ENCODE measurements around the gene PRR3. TPM values are rescaled to one million over a fixed set of nuclear protein-coding genes. Genes with fewer than 3 reads are reported as not detected.

Gene PRR3
- total and polyA plus RNA-seq, 8 donors = 0.89 to 10.7 (median 6.3) TPM; not detected in 2

DNA sequence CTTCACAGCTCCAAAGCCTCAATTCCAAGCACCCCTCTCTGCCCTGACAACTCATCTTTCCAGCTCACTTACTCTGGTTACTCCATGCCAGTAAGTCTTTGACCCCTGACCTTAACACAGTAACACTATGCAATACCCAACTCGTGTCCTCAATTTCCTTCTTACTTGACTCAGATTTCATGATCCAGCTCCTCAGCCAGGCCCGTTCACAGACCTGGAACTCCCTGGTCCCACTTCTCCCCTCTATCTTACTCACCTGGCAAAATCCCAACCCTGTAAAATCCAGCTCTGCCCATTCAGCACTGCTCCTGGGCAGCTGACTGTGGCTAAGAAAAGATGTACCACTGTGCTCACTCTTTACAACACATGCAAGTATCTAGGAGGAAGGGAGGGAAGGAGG is 8.7 kb upstream of the PRR3 start:
- Histone ChIP-seq H3K9me3 (no peaks in the 10 kb centered on the region), H3K4me3 (no peak overlapping the region), H3K27me3 (no peaks in the 10 kb centered on the region), H3K4me1 (peaks cover 0 to 7% (median 0%) of the 10 kb centered on the region in 4 donors), H3K27ac (no peak overlapping the region), H3K36me3 (peaks cover 40 to 86% (median 81%) of the 10 kb centered on the region in 4 donors)
- intact Hi-C loops (cut with DNase I; ENCODE audit: low total_unique reads) = loop anchor here (10.0 kb wide), 1 partner anchor 46 kb away; no protein-coding TSS in a partner anchor
- 60 to 79% (median 69%) methylated on average over 2 of the region's 2 CpGs for WGBS, 5 donors
- no peak for DNase-seq
- no peak for TF ChIP-seq POLR2A (IDR thresholded peaks at IDR 0.05)
- TF ChIP-seq EP300 (IDR thresholded peaks at IDR 0.05) = no peak
- TF ChIP-seq, protein P1, sequence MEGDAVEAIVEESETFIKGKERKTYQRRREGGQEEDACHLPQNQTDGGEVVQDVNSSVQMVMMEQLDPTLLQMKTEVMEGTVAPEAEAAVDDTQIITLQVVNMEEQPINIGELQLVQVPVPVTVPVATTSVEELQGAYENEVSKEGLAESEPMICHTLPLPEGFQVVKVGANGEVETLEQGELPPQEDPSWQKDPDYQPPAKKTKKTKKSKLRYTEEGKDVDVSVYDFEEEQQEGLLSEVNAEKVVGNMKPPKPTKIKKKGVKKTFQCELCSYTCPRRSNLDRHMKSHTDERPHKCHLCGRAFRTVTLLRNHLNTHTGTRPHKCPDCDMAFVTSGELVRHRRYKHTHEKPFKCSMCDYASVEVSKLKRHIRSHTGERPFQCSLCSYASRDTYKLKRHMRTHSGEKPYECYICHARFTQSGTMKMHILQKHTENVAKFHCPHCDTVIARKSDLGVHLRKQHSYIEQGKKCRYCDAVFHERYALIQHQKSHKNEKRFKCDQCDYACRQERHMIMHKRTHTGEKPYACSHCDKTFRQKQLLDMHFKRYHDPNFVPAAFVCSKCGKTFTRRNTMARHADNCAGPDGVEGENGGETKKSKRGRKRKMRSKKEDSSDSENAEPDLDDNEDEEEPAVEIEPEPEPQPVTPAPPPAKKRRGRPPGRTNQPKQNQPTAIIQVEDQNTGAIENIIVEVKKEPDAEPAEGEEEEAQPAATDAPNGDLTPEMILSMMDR (IDR thresholded peaks at IDR 0.05) = no peak
- no peak for TF ChIP-seq POLR2AphosphoS5 (IDR thresholded peaks at IDR 0.05)

DNA sequence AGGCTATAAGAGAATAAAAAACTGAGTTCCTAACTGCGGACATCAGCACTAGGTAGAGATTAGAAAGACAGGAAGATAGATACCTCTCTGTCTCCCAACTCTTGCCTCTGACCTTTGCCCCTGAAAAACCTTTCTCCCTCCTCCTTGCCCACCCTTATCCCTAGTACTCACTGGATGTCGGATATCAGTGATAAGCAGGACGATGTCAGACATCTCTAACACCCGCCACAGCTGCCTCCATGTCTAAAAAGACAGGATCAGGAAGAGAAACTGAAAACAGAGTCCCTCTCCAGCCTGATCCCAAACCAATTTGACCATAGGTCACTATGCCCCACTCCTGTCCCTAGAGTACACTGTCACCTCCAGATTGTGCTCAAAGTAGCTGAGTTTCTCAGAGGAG is 2.7 kb upstream of the PRR3 start:
- Histone ChIP-seq H3K27ac (peak overlapping the region in 3 of 5 donors; percentile 97 to 98 (median 98)), H3K27me3 (no peaks in the 10 kb centered on the region), H3K4me1 (peaks cover 17 to 36% (median 28%) of the 10 kb centered on the region in 4 donors), H3K4me3 (peak overlapping the region in 1 of 4 donors; percentile 94), H3K9me3 (no peaks in the 10 kb centered on the region), H3K36me3 (peaks cover 21 to 55% (median 50%) of the 10 kb centered on the region in 4 donors)
- no peak for TF ChIP-seq POLR2AphosphoS5 (IDR thresholded peaks at IDR 0.05)
- intact Hi-C loops (cut with DNase I; ENCODE audit: low total_unique reads) = no loop called here
- WGBS, 5 donors = 85 to 97% (median 92%) methylated on average over 4 of the region's 4 CpGs
- no peak for DNase-seq

DNA sequence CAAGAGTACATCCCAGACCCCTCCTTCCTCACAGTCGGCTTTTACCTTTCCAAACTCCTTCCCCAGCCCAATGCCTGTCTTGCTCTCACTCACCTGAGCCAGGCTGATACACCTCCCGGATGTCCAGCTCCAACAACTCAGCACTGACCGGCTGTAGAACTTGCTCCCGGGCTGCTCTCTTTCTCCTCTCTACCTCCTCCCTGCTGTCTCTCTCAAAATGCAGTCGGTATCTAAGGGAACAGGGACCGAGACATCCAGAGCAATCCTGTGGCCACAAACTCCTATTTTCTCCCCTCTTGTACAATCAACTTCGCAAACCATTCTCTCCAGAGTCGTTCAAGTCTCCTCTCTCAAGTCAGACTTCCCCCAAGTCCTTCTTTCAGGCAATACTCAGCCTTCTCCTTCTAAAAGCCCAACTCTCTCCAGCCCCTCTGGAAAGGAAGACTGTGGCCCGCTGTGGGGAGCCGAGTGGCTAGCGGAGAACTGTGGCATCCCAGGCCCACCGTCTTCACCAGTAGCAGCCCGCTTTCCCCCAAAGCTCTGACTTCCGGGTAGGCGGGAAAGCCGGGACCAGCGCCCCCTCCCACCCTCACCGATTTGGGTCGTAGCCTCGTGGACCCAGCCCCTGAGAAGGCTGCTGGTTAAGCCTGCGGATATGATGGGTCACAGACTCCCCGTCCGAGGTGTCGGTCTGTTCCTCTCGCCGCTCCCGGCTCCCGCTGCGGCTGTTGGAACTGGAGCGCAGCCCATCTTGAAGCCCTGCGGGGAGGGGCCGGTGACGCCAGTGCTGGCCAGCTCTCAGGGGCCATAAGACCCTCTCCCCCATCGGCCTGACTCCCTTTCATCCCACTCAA is 1.9 kb upstream of the PRR3 start:
- DNase-seq = peak; percentile 46 to 89
- peaks cover 17 to 36% (median 28%) of the 10 kb centered on the region in 4 donors for H3K4me1 ChIP-seq
- peaks cover 21 to 47% (median 42%) of the 10 kb centered on the region in 4 donors for H3K36me3 ChIP-seq
- no peaks in the 10 kb centered on the region for H3K9me3 ChIP-seq
- no peak for TF ChIP-seq EP300 (IDR thresholded peaks at IDR 0.05)
- TF ChIP-seq POLR2AphosphoS5 (IDR thresholded peaks at IDR 0.05) = no peak
- TF ChIP-seq, protein P1 (IDR thresholded peaks at IDR 0.05) = no peak
- no peak for TF ChIP-seq POLR2A (IDR thresholded peaks at IDR 0.05)
- H3K4me3 ChIP-seq = peak overlapping the region; percentile 82 to 98 (median 93)
- H3K27ac ChIP-seq = peak overlapping the region; percentile 97 to 100 (median 98)
- 8 to 13% (median 10%) methylated on average over 32 to 34 of the region's 34 CpGs for WGBS, 5 donors
- intact Hi-C loops (cut with DNase I; ENCODE audit: low total_unique reads) = no loop called here
- no peaks in the 10 kb centered on the region for H3K27me3 ChIP-seq

DNA sequence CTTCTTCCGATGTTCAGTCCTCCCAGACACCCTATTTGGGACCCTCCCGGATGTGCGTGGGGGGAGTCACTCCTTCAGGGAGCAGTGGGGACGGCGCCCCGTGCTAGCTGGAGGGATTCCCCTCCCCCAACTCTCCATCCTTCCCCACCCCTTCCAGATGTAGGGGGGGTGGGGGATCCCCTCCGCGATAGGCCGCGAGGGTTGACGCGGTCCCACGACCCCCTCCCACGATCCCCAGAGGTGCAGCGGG is 1.4 kb upstream of the PRR3 start:
- Histone ChIP-seq H3K4me3 (peak overlapping the region; percentile 82 to 98 (median 93)), H3K36me3 (peaks cover 21 to 41% (median 37%) of the 10 kb centered on the region in 4 donors), H3K4me1 (peaks cover 17 to 36% (median 28%) of the 10 kb centered on the region in 4 donors), H3K27me3 (no peaks in the 10 kb centered on the region), H3K9me3 (no peaks in the 10 kb centered on the region), H3K27ac (peak overlapping the region; percentile 97 to 100 (median 98))
- 0 to 1% (median 1%) methylated on average over 15 of the region's 15 CpGs for WGBS, 5 donors
- intact Hi-C loops (cut with DNase I; ENCODE audit: low total_unique reads) = no loop called here
- TF ChIP-seq EP300 (IDR thresholded peaks at IDR 0.05) = peak; percentile 4
- TF ChIP-seq POLR2AphosphoS5 (IDR thresholded peaks at IDR 0.05) = no peak
- TF ChIP-seq POLR2A (IDR thresholded peaks at IDR 0.05) = no peak
- TF ChIP-seq, protein P1 (IDR thresholded peaks at IDR 0.05) = no peak
- DNase-seq = no peak

Measured in stomach (tissue), 9 donors.